Stimulated activated CD8-positive, alpha-beta memory T cell treated with anti-CD3 and anti-CD28 coated beads, Interleukin-4, amount 100 ng/mL, for 4 hours (primary cell): ENCODE measurements around the gene PRRG2.
"Not testable (repeated sequence)": the region's sequence is repeated elsewhere in the genome, so short reads cannot be mapped to it uniquely, and the experiment has no call there.

Source experiments
- DNase-seq, 2 donors: peaks; one replicate each; pipeline ENCODE4 v3.0.0-alpha.2; 2020; ENCODE audit warnings: low read depth in 2 of 2, low spot score in 1 of 2

Gene PRRG2

DNA sequence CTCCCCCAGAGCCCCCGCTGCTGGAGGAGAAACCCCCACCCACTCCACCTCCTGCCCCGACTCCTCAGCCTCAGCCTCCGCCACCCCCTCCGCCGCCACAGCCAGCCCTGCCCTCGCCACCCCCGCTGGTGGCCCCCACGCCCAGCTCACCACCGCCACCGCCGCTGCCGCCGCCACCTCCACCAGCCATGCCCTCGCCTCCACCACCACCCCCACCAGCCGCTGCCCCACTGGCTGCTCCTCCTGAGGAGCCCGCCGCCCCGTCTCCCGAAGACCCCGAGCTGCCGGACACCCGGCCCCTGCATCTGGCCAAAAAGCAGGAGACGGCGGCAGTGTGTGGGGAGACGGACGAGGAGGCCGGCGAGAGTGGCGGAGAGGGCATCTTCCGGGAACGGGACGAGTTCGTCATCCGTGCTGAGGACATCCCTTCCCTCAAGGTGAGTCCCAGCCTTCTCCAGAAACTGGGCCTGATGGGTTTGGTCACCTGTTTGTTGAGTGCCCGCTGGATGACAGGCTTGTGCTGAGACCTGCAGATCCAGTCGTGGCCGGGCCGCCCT is 20.4 kb downstream of the PRRG2 start:
- DNase-seq = no peak

DNA sequence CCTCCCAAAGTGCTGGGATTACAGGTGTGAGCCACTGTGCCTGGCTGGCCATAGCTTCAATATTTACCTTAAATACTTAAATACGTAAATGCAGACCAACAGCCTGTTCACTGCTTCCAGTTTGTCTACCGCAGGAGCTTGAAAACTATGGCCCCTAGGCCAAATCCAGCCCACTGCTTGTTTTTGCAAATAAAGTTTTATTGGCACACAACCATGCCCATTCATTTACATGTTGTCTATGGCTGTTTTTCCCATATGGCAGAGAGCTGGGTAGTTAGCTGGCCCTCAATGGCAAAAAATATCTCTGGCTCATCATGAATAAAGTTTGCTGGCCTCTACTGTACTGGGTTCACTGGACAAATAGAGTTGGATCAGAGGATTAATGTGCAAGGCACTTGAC is 21.7 kb downstream of the PRRG2 start:
- no peak for DNase-seq

DNA sequence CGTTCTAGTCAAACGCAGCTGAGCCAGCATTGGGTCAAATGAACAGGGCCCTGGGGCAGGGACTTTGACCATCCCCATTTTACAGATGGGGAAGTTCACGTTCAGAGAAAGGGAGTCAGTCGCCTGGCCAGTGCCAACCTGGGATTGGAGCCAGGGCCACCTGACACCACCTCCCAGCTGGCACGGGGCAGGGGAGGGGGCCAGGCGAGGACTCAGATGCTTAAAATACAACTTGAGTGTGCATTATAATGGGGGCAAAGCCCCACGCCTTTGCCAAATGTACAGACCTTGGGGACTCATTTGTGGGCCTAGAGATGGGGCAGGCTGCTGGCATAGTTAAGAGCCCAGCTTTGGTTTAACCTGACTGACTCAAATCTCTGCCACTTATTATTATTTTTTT is 24.5 kb downstream of the PRRG2 start:
- DNase-seq = no peak

DNA sequence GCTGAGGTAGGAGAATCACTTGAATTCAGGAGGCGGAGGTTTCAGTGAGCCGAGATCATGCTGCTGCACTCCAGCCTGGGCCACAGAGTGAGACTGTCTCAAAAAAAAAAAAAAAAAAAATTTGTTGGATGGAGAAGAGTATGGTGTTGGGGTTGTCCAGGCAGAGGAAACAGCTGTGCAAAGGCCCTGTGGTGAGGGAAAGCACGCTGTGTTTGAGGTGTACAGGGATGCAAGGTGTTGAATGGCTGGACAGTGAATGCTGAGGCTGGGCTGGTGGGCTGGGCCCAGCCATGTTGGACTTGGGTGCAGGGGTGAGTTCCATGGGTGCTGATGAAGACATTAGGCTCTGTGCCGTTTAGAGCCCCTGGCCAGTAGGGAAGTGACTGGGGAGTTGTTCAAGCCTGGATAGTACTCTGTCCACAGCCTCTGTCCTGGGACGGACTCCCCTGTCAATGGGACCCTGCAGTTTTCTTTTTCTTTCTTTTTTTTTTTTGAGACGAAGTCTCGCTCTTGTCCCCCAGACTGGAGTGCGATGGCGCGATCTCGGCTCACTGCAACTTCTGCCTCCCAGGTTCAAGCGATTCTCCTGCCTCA is 28.5 kb downstream of the PRRG2 start:
- no peak for DNase-seq

DNA sequence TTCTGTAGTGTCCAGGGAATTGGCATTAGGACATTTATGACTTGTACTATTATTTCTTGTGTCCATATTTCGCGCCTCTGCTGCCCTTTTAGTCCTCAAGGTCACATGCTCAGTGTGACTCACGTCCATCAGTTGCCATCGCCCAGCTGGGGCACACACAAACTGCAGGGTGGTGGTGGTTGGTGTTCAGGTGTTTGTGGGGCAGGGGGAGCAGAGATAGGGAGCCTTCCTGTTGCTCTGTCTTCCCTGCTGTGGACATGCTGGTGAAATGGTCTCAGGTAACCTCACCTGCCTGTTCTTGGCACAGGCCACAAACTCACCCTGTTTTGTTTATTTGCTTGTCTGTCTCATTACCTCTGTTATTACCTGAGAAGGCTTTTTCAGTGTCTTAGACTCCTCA is 32.3 kb downstream of the PRRG2 start:
- DNase-seq = no peak

DNA sequence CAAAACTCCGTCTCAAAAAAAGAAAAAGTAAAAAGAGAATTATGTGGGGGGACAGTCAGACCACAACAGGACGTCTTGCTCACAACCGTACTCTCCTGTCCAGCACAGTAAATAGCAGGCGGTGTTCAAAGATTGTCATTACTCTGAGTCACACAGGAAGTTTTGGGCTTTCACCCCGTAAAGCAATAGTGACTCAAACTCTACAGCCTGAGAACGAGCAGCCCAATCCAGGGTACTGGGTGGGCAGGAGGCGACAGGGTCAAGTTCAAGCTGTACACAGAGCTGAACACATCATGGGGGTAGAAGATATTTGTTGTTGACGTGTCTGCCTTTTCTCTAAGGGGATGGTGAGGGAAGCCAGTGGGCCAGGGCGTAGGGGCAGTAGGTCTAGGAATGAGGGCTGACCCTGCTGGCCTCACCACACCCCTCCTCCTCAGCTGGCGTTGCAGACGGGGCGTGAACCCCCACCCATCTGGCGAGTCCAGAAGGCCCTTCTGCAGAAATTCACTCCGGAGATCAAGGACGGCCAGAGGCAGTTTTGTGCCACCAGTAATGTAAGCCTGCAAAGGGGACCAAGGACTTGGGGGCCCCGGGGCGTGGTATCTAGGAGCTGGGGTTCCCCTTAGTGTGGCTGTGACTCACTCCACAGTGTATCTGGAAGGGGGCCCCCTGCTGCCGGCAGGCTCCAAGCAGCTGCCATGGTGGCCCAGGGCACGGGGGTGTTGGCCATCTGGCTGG is 33.1 kb downstream of the PRRG2 start:
- no peak for DNase-seq

DNA sequence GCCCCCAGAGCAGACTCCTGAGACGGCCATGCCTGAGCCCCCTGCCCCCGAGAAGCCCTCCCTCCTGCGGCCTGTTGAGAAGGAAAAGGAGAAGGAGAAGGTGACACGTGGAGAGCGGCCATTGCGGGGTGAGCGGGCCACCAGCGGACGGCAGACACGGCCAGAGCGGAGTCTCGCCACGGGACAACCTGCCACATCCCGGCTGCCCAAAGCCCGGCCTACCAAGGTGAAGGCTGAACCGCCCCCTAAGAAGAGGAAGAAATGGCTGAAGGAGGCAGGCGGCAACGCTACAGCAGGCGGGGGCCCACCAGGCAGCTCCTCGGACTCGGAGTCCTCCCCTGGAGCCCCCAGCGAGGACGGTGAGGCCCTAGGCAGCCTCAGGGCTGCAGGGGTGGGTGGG is 34.7 kb downstream of the PRRG2 start:
- no peak for DNase-seq

DNA sequence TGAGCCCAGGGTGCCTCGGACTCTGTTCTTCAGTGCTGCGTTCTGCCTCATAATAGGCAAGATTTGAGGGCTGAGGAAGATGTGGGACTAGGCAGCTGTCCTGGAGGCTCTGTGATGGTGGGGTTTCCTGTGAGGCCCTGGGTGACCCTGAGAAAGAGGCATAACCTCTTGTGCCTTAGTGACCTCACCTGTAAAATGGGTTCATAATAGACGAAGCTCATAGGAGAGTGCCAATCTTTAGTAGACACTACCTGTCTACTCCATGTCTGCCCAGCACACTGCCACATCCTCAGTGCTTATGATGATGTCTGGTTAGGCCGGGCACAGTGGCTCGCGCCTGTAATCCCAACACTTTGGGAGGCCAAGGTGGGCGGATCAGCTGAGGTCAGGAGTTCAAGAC is 35.4 kb downstream of the PRRG2 start:
- no peak for DNase-seq

DNA sequence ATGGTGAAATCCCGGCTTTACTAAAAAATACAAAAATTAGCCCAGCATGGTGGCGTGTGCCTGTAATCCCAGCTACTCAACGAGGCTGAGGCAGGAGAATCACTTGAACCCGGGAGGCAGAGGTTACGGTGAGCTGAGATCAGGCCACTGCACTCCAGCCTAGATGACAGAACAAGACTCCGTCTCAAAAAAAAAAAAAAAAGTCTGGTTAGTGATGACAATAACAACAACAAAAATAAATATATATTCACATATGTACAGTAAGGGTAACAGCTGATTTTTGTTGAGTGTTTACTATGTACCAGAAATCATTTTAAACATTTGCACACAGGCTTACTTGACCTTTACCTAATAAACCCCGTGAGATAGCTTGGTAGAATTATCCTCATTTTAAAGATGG is 35.8 kb downstream of the PRRG2 start:
- DNase-seq = no peak

DNA sequence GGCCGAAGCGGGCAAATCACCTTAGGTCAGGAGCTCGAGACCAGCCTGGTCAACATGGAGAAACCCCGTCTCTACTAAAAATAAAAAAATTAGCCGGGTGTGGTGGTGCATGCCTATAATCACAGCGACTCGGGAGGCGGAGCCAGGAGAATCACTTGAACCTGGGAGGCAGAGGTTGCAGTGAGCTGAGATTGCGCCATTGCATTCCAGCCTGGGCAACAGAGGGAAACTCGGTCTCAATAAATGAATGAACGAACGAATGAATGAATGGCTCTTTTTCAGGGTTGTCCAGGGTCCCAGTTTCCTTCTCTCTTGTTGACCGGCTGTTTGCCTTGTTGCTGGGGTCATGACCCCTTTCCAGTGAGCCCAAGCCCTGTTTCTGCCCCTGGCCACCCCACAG is 36.7 kb downstream of the PRRG2 start:
- not testable (repeated sequence) for DNase-seq

DNA sequence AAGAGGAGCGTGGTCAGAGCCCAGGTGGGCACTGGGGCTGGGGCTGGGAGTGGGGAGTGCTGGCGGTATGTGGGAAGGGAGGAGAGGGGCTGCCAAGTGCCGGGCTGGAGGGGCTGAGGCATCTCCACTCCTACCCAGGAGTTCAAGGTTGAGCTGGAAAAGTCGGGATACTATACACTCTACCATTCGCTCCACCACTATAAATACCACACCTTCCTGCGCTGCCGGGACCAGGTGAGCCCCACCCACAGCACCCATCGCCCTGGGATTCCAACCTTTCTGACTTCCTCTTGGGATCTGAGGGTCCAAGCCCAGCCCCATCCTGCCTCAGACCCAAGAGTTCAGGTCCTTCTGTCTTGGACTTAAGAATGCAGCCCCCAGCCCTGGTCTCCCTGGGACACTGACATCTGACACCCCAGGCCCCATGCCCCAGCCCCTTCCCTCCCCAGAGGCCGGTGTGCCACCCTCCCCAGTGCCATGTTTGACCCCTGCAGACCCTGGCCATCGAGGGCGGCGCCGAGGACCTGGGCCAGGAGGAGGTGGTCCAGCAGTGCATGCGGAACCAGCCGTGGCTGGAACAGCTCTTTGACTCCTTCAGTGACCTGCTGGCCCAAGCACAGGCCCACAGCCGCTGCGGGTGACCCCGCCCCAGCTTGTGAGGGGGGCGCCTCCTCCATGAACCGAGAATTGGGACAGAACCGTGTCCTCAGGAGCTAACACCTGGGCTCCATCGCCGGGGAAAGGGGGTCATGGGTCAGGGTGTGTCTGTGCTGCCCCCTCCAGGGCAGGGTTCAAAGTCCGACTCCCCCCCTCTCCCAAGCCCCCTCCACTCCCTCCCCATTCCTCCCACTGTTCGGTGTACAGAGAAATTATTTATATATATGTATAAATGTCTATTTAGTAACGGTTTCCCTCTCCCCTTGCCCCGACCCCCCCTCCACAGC is 44.1 kb downstream of the PRRG2 start:
- no peak for DNase-seq

DNA sequence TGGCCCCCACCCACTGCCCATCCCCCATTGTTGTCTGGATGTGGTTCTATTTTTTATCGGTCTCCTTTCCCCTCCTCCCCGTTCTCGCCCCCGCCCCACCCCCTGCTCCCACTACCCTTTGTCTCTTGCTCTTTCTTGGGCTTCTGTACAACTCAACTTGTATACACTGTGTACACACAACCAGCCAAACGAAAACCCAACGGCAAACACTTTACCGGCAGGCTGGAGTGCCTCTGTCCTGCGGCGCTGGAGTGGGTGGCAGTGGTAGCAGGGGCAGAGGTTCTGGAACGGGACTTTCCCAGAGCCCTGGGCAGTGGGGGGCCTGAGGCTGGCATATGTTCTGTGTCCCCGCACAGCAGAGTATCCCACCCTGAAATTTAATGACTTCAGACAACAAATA is 45.1 kb downstream of the PRRG2 start:
- DNase-seq = no peak

DNA sequence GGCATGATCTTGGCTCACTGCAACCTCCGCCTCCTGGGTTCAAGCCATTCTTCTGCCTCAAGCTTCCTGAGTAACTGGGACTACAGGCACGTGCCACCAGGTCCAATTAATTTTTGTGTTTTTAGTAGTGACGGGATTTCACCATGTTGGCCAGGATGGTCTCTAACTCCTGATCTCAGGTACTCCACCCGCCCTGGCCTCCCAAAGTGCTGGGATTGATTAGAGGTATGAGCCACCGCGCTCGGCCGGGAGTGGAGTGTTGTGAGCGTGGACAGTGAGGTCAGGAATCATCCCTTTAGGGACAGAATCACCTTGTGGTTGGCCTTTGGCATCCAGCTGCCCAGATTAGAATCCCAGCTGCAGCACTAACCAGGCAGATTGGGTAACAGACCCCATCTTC is 48.5 kb downstream of the PRRG2 start:
- no peak for DNase-seq

DNA sequence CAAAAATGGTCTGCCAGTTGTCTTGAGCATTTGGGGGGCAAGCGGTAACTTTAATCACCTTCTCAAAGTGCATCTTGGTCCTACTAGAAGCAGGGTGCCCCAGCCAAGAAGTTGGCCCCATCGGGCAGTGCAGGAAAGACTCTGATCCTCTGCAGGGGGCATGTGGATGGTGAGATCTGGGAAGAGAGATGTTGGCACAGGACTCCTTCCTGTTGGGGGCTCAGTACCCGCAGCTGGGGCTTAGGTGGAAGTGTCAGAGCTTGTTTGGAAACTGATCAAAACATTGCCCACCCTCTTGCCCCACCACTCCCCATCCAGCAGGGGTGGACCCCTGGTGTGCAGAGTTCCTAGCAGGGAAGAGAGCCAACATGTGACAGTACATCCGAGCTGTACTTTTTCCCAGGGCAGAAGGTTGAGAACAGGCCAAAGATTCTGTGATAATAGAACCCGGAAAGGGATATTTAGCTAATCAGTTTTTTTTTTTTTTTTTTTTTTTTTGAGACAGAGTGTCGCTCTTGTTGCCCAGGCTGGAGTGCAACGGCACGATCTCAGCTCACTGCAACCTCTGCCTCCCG is 50.0 kb downstream of the PRRG2 start:
- DNase-seq = no peak

DNA sequence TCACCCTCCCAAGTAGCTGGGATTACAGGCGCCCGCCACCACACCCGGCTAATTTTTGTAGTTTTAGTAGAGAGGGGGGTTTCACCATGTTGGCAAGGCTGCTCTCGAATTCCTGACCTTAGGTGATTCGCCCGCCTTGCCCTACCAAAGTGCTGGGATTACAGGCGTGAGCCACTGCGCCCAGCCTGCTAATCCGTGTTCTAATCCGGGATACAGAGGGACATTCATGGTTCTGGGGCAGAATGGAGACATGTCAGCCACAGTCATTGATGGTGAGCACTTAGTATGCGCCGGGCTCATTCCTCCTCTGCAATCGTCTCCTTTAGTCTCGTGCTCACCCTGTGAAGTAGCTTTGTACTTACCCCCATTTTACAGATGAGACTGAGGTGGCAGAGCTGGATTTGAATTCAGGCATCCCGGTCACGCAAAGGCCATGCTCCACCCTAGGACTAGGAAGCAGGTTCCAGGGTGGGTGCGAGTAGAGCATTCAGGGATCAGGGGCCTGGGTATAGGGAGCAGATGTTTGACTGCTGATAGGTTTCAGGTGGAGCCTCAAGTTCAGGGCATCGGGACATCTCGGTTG is 50.6 kb downstream of the PRRG2 start:
- no peak for DNase-seq

DNA sequence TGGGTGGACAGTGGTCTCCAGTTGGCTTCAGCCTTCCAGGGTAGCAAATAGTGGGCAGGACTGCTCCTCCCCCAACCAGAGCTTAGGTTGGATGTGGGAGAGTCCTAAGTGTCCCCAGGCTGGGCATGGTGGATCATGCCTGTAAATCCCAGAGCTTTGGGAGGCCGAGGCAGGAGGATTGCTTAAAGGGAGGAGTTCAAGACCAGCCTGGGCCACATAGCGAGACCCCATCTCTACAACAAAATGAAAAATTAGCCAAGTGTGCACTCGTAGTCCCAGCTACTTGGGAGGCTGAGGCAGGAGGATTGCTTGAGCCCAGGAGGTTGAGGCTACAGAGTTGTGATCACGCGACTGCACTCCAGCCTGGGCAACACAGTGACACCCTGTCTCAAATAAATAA is 51.5 kb downstream of the PRRG2 start:
- DNase-seq = no peak

DNA sequence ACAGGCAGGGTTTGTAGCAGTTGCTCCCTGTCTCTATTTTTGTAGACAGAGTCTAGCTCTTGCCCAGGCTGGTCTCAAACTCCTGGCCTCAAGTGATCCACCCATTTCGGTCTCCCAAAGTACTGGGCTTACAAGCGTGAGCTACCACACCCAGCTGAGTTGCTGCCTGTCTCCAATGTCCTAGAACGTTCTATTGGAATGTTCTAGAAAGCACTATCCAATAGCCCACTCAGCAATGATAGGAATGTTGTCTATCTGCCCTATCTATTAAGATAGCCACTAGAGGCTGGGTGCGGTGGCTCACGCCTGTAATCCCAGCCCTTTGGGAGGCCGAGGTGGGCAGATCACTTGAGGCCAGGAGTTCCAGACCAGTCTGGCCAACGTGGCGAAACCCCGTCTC is 52.2 kb downstream of the PRRG2 start:
- not testable (repeated sequence) for DNase-seq

DNA sequence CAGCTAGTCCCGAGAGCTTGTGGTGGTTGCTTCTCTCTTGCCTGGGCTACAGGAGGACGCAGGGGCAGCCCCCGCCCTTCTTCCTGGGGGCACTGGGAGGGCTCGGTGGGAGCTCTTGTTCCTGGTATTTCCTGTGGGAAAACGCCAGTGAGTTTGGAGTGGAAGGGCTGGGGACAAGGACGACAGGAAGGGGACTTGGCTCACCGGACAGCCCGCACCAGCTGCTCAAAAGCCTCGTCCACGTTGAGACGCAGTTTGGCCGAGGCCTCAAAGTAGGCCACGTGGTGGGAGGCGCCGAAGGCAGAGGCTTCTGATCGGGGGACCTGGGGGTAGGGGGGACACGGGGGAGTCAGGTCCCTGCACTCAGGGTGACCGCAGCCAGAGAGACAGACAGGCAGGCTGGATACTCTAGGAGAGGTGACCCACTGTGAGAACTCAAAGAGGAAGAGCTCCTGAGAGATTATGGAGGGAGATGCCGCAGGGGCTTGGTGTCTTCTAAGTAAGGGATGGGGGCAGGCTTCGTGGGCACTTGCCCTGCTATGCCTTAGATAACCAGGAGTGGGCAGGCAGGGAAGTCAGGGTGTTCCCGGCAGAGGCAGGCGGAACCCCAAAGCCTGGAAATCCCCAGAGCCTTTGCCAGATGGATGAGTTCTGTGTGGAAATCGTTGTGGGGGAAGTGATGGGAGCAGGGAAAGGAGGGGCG is 54.6 kb downstream of the PRRG2 start:
- no peak for DNase-seq

DNA sequence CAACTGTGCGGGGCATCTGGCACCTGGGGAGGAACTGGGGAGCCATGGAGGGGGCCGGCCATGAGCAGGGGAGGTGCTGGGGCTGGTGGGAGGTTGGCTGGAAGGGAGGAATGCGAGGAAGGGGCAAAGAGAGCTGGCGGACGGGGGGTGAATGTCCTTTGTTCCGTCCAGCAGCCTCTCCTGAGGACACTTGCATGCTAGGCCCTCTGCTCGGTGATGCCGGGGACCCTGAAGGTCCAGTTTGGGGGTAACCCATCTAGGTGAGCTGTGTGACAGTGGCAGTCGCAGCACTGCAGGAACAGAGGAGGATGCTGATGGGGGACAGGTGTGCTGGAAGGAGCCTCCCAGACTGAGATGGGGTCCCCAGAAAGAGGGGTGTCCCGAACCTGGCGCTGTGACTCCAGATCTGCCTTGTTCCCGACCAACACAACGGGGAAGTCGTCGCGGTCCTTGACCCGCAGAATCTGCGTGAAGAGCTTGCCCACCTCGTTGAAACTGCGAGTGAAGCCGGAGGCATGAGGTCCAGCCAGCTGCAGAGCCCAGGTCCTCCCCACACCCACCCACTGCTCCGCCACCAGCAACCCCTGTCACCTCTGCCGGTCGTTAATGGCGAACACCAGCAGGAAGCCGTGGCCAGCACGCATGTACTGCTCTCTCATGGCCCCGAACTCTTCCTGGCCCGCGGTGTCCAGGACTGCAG is 55.3 kb downstream of the PRRG2 start:
- no peak for DNase-seq
